GM19099 (cell line): Measurements from ENCODE around the gene RFX4.

Experiments
- POLR2A ChIP-seq: IDR thresholded peaks from 3 replicates; pipeline ENCODE4 v1.6.1; 2011; ENCODE audit warnings: low read depth; ENCODE audit not compliant: insufficient read length; ENCODE audit errors: extremely low read depth

Gene RFX4

GRCh38 chr12:106585105-106585520, 2.3 kb downstream of the RFX4 start:
- no peak for TF ChIP-seq POLR2A

- no peak for TF ChIP-seq POLR2A
These were observed 2.9 kb downstream of the RFX4 start for GRCh38 chr12:106585521-106586277.

GRCh38 chr12:106586278-106586802, 3.5 kb downstream of the RFX4 start:
- no peak for TF ChIP-seq POLR2A

GRCh38 chr12:106586803-106587684, 4.2 kb downstream of the RFX4 start:
- TF ChIP-seq POLR2A, result no peak

GRCh38 chr12:106588771-106589170, 6.0 kb downstream of the RFX4 start:
- TF ChIP-seq POLR2A, result no peak

GRCh38 chr12:106590601-106591000, 7.8 kb downstream of the RFX4 start:
- TF ChIP-seq POLR2A, result no peak

- TF ChIP-seq POLR2A, result no peak
These were observed 11.6 kb downstream of the RFX4 start for GRCh38 chr12:106594447-106594846.

GRCh38 chr12:106595268-106595667, 12.5 kb downstream of the RFX4 start:
- TF ChIP-seq POLR2A, result no peak

- no peak for TF ChIP-seq POLR2A
These were observed 15.2 kb downstream of the RFX4 start for GRCh38 chr12:106598003-106598402.

- no peak for TF ChIP-seq POLR2A
These were observed 16.5 kb downstream of the RFX4 start for GRCh38 chr12:106599302-106599701.

GRCh38 chr12:106600503-106600902, 17.7 kb downstream of the RFX4 start:
- TF ChIP-seq POLR2A, result no peak

- TF ChIP-seq POLR2A, result no peak
These were observed 18.2 kb downstream of the RFX4 start for GRCh38 chr12:106601031-106601430.

GRCh38 chr12:106601496-106601895, 18.7 kb downstream of the RFX4 start:
- no peak for TF ChIP-seq POLR2A

- TF ChIP-seq POLR2A, result no peak
These were observed 19.3 kb downstream of the RFX4 start for GRCh38 chr12:106602076-106602475.

- no peak for TF ChIP-seq POLR2A
These were observed 22.4 kb downstream of the RFX4 start for GRCh38 chr12:106605254-106605653.

- no peak for TF ChIP-seq POLR2A
These were observed 43.2 kb downstream of the RFX4 start for GRCh38 chr12:106625976-106626375.
